GM18499 (cell line): Measurements from ENCODE around the gene SDS.

Experiments
- ATAC-seq: cut with Tn5 transposase; IDR thresholded peaks from one replicate; pipeline ENCODE4 v1.9.1; 2021; ENCODE audit warnings: moderate number of reproducible peaks; ENCODE audit not compliant: insufficient read depth, unreplicated experiment

SDS gene

DNA sequence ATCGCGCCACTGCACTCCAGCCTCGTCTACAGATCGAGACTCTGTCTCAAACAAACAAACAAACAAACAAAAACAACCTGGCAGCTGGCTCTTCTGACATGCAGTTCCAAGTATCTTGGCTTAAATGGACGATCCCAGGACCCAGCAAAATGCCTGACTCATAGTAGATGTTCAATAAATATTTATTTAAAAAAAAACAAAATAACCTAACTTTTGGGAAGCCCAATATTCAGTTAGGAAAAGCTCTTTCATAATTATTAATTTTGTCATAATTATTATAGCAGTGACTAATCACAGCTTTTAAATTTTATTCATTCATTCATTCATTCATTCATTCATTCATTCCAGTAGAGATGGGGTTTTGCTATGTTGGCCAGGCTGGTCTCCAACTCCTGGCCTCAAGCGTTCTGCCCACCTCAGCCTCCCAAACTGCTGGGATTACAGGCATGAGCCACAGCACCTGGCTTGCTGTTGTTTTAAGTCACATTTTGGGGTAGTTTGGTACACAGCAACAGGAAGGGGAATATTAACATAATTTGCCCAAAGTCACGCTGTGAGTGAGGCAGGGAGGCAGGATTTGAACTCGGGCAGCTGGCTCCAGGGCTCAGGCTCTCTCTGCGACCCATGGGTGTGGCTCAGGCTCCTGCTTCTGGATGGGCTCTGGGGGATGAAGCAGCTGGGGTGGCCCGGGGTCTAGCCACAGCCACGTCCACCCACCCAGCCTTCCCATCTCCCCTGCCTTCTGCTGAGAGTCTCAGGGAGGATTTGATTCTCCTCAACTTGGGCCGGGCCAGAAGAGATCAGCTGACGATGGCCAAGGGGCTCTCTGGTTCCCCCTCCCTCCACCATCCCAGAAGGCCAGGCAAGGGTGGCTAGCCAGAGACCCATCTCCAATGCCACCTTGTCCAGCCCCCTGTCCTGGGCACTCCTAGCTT, 2.4 kb downstream of the SDS start:
- no peak for ATAC-seq

DNA sequence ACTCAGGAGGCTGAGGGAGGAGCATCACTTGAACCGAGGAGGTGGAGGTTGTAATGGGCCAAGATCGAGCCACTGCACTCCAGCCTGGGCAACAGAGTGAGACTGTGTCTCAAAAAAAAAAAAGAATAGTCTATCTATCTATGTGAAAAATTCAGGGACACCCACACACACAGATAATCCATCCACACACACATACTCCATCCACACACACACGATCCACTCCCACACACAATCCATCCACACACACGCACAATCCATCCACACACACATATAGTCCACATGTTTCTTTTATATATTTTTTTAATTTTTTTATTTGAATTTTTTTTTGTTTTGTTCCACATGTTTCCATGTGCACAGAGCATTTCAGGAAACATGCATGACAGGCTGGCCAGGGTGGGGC, 3.3 kb downstream of the SDS start:
- no peak for ATAC-seq

DNA sequence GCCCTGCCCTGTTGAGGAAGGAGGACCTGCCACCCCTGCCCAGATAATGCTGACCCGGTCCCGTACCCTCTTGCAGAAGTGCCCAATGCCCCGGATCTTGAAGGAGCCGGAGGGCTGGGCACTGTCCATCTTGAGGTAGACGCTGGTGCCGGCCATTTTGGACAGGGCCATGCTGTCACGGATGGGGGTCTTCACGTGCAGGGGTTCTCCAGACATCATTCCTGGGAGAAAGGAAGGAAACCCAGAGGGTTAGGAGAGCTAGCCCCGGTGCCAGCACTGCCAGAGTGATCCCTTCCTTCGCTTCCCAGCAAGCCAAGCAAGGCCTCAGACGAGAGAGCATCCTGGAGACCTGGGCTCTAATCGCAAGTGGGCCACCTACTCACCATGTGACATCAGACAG, 4.2 kb downstream of the SDS start:
- no peak for ATAC-seq

DNA sequence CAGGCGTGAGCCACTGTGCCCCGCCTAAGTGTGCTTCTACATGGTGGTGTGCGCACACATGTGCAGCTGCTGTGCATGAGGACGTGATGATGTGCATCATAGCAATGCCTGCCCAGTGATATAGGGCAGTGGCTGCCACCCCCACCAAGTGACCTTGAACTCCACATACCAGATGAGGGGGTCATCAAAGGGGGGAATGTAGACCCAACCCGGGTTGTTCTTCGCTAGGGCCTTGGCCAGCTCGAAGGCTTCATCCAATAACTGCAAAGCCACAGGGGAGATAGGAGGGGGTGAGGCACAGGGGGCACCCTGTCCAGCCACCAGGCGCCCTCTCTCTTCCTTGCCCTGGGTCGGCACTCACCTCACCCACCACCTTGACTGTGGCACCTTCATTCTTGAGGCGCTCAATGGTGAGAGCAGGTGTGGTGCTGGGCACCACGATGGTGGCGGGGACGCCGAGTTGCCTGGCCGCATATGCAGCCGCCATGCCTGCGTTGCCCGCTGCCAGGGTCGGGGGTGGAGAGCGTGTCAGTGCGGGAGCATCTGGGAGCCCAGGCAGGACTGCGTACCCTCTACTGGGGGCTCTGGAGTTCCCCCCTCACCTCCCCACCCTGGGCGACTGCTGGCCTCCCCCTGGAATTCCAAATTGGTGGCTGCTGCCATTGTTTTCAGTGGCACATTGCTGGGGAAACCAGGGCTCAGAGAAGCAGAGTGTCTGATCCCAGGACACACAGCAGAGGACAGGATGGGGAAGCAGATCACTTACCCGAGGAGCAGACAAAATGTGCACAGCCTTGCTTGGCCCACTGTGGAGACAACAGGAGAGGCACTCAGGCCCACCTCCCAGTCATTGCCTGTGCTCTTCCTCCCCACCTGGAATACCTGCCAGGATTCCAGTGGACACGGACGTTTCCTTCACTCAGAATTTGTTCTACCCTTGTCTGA, 5.1 kb downstream of the SDS start:
- ATAC-seq, result no peak

DNA sequence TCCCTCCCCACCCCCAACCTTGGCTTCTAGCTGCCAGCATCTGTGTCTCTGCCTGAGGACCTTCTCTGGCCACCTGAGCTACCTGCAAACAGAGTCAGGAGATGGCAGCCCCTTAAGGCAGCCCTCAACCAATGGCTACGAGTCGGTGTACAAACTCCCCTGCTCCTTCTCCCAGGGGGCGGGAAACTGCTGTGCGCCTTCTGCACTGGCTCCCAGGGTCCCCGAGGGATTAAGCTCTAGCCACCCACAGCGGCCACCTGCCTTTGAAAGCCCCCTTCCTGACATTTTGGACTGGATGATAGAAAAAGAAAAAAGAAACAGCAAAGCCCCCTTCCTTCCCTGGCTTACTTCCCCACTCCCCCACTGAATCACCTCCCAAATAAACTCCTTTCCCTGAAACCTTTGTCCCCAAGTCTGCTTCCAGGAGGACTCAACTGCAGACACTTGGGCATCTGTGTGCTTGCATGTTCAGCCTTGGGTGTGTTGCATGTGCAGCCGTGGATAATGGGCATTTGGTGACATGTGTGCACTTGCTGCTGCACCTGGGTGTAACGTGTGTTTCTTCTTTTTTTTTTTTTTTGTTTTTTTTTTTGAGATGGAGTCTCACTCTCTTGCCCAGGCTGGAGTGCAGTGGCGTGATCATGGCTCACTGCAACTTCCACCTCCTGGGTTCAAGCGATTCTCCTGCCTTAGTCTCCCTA, 6.0 kb downstream of the SDS start:
- ATAC-seq, result no peak

DNA sequence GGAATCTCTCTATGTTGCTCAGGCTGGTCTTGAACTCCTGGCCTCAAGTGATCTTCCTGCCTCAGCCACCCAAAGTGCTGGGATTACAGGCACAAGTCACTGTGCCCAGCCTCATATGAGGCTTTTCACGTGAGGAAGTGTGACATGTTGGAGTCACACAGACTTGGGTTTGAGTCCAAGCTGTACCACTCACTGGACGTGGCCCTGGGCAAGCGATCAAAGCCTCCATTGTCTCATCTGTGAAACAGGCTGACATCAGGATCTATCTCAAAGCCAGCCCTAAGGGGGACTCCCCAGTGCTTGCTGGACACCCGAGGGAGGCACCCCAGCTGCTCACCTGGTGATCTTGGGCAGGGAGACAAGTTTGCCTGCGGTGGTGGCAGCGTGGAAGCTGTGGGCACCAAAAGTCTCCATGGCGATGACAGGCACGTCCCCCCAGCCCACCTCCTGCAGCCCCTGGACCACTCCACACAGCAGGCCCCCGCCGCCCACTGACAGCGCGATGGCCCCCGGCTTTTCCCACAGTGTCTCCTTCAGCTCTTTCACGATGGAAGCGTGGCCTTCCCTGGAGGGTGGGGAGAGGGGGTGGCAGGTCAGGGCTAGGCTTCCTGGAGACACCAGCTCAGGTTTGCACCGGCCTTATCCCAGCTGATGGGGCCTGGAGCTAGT, 6.7 kb downstream of the SDS start:
- no peak for ATAC-seq

DNA sequence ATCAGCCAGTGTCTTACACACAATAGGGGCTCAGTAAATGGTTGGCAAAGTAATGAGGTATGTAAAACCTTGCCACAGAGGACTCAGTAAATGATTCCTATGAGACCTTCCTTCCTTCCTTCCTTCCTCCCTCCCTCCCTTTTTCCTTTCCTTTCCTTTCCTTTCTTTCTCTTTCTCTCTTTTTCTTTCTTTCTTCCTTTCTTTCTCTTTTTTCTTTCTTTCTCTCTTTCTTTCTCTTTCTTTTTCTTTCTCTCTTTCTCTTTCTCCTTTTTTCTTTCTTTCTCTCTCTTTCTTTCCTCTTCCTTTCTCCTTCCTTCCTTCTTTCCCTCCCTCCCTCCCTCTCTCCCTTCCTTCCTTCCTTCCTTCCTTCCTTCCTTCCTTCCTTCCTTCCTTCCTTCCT, 7.5 kb downstream of the SDS start:
- ATAC-seq, result no peak

DNA sequence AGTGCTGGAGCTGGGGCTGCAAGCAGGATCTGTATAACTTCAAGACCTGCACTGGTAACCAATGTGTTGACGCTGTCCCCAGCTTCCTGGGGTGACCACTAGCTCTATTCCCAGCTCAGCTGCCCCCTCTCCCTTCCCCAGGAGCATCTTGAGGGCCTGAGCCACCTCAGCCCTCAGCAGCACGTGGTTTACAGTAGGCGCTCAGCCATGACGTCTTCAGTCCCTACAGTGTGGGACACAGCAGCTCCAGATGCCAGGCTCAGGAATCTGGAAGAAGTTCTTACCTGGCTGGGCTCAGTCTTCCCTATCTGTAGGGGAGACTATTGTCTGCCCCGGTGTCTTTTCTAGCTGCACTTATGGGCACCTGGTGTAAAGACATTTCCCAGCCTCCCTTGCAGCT, 8.6 kb downstream of the SDS start:
- no peak for ATAC-seq

DNA sequence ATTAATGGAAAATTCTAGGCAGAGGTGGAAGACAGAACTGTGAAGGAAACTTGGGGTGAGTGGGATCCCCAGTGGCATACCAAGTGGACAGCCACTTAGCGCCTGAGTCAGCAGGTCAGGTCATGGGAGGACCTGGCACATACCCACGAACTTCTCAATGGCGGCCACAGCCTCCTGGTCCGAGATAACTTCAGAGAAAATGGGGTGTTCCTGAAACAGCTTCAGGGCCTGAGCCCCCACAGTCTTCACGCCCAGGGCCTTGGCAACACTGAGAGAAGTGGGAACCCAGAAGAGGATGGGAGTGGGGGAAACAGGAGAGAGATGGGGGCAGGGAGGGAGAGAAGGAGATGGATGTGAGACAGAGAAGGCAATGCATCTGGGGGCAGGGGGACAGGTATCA, 9.9 kb downstream of the SDS start:
- ATAC-seq, result no peak

DNA sequence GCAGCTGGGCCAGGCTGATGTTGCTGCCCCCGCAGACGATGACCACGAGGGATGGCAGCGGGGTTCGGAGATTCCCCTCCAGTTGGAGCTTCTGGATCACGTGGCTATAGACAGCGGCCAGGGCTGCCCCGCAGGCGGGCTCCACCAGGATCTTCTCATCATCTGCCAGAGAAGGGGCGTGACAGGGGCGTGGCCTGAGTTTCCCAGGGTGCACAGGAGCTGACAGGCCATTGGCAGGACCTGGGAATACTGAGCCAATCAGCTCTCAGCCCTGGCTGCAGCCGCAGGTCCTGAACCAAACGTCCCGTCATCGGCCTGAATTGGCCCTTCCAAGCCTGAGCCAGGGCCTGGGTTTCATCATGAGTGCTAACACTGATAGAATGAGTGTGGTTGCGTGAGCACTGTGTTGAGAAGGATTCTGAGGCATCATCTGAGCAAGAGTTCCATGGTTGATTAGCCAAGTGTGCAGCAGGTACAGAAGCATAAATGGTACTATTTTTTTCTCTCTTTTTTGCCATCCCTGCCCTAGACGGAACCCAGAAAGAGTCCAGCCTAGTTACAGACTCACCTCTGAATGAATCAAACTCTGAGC, 10.6 kb downstream of the SDS start:
- ATAC-seq, result no peak

DNA sequence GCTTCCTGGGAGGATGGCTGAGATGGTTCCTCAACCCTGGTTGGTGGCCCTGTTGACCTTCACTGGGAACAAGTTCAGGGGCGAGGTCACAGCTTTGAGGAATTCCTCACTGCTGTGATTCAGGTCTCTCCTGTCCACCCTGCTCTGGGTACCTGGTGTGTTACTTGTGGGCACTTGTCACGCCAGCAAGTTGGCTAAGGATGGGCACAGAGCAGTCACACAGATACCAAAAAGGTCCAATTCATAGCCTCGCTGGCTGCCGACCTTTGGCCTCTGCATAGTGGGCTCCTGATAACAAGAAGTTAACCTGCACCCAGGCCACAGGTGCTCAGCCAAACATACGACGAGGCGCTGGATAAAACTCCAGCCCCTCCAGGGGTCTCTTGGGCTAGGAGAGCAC, 11.2 kb downstream of the SDS start:
- ATAC-seq, result no peak

DNA sequence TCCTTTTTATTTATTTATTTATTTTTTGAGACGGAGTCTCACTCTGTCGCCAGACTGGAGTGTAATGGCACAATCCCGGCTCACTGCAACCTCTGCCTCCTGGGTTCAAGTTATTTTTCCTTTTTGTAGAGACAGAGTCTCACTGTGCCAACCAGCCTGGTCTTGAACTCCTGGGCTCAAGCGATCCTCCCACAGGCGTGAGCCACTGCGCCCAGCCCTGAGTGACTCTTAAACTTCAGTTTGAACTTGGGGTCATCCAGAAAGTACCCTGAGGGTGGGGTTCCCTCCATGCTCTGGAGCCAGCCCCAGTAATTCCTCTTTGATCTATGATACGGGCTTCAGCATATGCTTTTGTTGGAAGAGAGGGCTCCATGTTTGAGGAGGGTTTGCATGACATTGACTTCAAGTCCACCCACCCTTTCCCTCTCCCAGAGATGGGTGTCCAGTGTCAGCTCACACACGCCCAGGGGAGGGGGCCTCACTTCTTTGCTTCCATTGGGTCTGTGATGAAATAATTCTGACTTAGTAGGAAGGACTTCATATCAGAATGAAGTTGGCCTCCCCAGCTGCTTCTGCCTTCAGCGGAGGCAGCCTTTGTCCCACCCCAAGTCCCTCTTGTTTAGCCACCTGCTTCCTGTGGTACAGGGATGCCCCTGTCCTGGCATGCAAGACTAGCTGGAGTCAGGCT, 11.9 kb downstream of the SDS start:
- no peak for ATAC-seq

DNA sequence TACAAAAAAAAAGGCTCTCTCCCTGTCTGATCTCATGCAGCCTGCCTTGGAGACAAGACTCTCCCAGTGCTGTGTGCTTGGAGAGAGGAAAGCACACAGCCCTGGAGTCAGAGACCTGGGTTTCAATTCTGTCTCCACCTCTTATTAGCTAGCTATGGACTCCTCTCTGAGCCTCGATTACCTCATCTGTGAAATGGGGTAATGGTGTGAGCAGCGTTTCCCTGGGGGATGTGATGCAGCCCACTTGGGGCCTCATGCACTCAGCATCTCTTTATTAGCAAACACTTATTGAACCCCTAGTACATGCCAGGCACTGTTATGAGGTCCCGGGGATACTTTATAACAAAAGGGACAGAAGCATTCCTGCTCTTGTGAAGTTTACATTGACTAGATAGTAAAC, 12.5 kb downstream of the SDS start:
- no peak for ATAC-seq

DNA sequence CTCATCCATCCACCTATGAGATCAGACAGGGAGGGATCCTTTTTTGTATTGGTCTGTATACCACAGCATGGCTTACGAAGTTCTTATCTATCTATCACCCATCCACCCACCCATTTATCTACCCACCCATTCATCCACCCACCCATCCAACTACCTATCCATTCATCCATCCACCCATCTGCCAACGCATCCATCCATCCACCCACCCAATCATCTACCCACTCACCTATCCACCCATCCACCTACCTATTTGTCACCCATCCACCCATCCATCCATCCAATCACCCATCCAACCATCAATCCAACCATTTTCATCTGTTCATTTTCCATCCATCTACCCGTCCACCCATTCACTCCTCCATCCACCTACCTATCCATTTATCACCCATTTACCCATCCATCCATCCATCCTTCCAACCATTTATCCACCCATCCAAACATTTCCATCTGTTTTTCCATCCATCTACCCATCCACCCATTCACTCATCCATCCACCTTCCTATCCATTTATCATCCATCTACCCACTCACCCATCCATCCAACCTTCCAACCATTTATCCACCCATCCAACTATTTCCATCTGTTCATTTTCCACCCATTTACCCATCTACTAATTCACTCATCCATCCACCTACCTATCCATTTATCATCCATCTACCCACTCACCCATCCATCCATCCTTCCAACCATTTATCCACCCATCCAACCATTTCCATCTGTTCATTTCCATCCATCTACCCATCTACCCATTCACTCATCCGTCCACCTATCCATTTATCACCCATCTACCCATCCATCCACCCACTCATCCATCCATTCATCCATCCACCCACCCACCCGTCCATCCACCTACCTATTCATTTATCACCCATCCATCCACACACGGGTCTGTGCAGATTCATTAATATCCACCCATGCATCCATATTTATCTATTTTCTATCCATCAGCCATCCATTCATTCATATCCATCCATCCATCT, 13.3 kb downstream of the SDS start:
- ATAC-seq, result no peak

DNA sequence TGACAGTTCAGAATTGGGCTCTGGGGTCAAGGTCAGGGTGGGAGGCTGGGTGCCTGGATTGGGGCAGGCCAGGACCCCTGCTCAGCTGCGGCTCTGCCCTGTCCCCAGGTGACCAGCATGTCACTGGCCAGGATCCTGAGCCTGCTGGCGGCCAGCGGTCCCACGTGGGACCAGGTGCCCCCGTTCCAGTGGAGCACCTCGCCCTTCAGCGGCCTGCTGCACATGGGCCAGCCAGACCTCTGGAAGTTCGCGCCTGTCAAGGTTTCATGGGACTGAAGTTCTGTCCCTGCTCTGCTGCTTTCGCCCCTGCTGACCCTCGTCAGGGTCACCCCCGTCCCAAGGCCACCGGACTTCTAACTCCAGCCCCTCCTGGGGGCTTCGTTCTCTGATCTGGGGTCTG, 15.3 kb downstream of the SDS start:
- ATAC-seq, result no peak

DNA sequence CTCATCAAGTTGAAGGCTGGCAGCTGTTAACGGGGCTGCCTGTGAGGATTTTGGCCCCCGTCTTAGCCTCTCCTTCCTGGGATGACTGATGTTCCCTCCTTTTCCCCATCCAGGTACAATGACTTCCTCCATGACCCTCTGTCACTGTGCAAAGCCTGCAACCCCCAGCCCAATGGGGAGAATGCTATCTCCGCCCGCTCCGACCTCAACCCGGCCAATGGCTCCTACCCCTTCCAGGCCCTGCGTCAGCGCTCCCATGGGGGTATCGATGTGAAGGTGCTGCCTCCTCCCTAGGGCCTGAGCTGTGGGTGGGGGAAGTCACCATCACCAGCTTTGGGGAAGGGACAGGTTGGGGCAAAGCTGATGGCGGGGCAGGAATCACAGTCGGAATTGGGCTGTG, 16.1 kb downstream of the SDS start:
- ATAC-seq, result no peak

DNA sequence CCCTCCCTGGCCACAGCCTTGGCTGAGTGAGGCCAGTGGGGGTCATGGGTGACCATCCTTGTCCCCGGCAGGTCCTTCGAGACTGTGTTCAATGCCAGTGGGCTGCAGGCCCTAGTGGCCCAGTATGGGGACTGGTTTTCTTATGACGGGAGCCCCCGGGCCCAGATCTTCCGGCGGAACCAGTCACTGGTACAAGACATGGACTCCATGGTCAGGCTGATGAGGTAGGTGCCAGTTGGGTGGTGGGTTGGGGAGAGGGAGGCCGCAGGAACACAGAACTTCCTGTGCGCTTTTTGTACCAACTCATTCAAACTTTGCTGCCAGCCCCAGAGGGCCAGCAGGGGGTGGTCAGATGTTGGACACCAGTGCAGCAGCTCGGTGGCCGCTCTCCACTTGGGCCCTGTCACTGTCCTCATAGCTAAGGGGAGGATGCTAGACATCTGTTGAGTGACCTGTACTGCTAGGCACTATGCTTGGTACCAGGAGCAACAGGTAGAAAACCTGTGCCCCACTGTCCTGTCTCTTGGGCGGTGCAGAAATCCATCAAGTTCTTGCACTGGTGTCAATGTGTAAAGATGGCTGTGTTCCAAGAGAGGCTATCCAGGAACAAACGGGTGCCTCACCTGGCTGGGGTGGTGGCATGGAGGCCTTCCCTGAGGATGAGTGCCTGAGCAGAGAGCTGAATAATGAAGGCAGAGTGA, 16.7 kb downstream of the SDS start:
- ATAC-seq, result no peak
